LHCN-M2 (cell line): ENCODE results near the gene EBP. TPM values are rescaled to one million over a fixed set of nuclear protein-coding genes. Genes with fewer than 3 reads are reported as not detected.
A peak's percentile ranks its signal among the peaks of the same experiment; 100 is the strongest.

Experiments
- DNase-seq: peaks from one replicate; pipeline ENCODE4 v3.0.0-alpha.2; 2012; ENCODE audit warnings: low read depth
- polyA plus RNA-seq: library from polyadenylated mRNA; unstranded; fragments of >200 nt; gene quantifications from one replicate; pipeline ENCODE4 v1.2.1, GENCODE V29; 2012; ENCODE audit warnings: missing spikeins
- total RNA-seq: library from RNA; depleted of rRNA; stranded (reverse); fragments of >200 nt; gene quantifications from 2 replicates; pipeline ENCODE4 v1.2.3, GENCODE V29; 2014; rRNA removed

The EBP gene
- total RNA-seq: 37.7 and 41.8 TPM in 2 replicates
- polyA plus RNA-seq: 108 TPM

- DNase-seq: peak; percentile 82
These were observed at the start of gene EBP for GRCh38 chrX:48521353-48522243. Gene EBP (plus strand): TSS chrX:48521808. CDS start chrX:48523772, 1,964 bp downstream.

GRCh38 chrX:48472225-48472624, 49.4 kb upstream of the EBP start:
- DNase-seq: no peak

- DNase-seq: no peak
These were observed 48.5 kb upstream of the EBP start for GRCh38 chrX:48472851-48473703.

DNA sequence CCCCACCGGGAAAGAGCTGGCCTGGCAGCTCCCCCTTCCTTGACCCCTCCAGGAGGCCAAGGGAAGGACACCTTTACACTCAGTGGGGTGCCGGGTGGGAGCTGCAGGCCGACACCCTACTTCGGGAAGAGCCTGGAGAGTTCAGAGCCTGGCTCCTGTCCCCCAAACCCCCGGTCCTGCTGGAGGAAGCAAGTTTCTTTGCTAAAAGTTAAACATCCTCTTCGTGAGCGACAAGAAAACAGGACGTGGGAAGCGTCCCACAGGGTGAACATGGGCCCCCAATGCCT, 48.0 kb upstream of the EBP start:
- DNase-seq: no peak

DNA sequence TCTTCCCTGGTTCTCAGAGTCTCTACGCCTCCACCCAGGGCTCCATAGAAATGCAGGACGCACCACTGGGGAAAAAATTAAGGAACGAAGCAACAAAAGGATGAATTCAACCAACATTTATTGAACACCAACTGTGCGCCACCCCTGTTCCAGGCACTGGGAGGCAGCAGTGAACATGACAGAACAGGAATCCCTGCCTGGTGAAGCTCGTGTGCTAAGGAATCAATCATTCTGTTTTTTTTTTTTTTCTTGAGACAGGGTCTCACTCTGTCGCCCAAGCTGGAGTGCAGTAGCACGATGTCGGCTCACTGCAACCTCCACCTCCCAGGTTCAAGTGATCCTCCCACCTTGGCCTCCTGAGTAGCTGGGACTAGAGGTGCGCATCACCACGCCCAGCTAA, 47.5 kb upstream of the EBP start:
- peak; percentile 19 for DNase-seq

- DNase-seq: no peak
These were observed 47.0 kb upstream of the EBP start for GRCh38 chrX:48474581-48474980.

DNA sequence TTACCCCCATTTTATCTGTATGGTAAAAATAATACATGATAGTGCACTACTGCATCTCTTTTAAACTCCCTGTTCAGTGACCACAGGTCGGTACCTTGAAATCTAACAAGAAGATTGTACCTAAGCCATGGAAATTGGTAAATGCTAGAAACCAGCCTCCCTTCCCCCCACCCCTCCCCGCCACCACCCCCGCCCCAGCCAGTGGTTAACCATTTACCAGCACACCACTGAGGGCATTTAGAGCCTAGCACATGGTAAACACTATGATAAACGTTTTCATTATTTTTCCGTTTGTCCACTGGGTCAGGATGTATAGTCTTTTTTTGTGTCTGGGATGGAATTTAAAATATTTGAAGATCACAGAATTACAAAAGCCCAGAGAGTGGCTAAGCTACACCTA, 46.3 kb upstream of the EBP start:
- no peak for DNase-seq

- DNase-seq: peak; percentile 92
These were observed 45.6 kb upstream of the EBP start, which contains the start of gene FTSJ1 for GRCh38 chrX:48475774-48476577. Gene FTSJ1 (plus strand): TSS chrX:48476199. CDS start chrX:48478048, 1,849 bp downstream.

DNA sequence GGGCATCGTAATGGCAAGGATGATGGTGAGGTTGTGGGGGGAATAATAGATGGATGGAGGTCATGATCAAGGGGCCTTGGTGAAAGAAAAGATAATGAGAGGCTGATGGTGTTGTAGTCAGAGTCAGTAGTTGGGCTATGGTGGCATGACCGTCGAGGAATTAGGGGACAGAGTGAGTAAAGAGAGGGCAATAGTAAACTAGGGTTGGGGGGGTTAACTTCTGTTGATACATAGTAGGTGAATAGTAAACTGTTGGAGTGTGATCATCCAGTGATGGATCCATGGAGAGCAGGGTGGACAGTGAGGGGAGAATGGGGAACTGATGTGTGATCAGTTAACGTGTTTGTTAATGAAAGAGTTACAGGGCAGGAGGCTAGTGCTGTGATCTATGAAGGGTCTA, 44.7 kb upstream of the EBP start:
- no peak for DNase-seq

DNA sequence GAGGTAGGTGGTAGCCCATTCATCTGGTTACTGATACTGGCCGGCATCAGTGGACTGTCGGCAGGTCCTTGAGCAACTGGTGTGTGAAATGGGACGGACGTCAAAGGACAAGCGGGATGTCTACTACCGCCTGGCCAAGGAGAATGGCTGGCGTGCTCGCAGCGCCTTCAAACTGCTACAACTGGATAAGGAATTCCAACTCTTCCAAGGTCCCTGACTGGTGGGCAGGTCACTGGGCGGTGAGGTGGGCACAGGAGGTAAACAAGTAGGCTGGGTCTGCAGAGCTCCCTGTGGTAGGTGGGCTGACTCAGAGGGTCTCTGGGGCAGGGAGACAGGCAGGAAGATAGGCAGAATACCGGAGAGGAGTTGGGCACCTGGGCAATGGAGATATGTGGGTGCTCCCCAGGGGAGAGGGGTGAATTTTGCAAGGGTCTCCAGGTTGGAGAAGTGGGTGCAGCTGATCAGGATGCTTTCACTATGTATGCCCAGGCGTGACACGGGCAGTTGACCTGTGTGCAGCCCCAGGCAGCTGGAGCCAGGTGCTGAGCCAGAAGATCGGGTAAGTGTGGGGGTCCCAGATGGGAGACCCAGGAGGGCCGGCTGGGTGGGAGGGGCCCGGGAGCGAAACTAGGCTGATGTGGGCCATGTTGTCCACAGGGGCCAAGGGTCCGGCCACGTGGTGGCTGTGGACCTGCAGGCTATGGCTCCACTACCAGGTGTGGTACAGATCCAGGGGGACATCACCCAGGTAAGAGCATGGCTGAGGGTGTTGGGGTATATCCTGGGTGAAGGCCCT, 43.5 kb upstream of the EBP start:
- DNase-seq: no peak

DNA sequence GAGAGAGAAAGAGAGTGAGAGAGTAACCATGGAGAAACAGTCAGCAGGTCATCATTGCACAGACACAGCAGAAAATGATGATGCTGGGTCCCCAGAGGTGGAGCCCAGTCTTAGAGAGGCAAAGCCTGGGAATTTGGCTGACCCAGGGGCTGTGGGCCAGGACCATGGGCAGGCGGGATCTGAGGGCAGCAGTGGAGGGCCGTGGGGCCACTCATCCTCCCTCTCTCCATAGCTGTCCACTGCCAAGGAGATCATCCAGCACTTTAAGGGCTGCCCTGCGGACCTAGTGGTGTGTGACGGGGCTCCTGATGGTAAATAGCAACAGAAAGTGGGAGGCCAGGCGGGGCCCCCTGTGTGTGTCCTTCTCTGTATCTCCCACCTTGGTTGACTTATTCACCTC, 42.8 kb upstream of the EBP start:
- no peak for DNase-seq

DNA sequence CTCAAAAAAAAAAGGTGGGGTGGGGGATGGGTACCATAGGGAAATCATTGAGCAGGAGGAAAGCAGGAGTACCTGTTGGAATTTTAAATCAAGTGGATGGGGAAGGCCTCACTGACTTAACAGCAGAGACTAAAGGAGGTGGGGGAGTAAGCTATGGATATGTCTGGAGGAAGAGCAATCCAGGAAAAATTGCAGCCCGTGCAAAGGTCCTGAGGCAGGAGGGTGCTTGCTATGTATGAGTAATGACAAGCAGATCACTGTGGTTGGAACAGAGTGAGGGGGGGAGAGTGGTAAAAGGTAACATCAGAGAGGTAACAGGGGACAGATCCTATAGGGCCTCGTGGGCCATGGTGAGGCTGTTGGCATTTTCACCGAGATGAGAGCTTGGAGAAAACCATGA, 41.5 kb upstream of the EBP start:
- no peak for DNase-seq

DNA sequence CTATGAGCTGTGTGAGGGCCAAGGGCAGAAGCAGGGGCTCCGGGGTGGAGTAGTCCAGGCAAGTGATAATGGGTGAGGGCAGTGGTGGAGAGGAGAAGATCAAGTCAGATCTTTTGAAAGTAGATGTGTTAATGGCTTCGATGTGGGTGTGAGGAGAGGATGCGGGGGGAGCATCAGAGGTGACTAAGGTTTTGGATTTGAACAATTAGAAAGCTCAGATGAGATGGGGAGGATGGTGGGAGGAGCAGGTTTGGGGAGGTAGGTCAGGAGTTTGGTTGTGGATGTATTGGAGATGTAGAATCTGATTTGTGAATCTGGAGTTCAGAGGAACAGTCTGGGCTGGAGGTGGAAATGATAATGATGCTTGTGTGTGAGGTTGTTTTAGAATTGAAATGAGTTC, 41.0 kb upstream of the EBP start:
- no peak for DNase-seq

DNA sequence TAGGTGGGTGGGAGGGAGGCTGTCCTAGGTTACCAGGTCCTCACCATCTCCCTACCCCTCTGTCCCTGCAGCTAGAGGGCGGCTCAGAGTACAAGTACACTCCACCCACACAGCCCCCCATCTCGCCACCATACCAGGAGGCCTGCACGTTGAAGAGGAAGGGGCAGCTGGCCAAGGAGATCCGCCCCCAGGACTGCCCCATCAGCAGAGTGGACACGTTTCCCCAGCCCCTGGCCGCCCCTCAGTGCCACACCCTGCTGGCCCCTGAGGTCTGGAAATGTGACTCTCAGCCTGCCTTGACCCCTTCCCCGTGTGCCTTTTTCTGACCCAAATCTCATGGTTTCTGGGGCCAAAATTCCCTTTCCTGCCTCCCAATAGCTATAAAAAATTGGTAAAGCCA, 39.1 kb upstream of the EBP start:
- no peak for DNase-seq

DNA sequence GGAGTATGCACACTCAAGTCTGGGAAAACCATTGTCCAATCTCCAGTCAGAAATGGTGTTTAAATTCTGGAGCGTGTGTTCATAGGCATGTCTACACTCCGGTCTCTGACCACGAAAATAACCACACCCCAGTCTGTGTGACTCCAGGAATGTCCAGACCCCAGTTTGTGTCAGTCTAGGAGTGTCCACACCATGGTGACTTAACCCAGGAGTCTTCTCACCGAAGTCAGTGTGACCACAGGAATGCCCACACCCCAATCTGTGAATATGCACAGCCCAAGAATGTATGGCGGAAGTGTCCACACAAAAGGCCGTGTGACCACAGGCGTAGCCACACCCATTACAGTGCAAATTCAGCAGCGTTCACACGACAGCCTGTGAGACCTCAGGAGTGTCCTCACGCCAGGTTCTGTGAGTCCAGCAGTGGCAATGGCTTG, 34.2 kb upstream of the EBP start:
- DNase-seq: peak; percentile 99

GRCh38 chrX:48488034-48488433, 33.6 kb upstream of the EBP start:
- DNase-seq: no peak

DNA sequence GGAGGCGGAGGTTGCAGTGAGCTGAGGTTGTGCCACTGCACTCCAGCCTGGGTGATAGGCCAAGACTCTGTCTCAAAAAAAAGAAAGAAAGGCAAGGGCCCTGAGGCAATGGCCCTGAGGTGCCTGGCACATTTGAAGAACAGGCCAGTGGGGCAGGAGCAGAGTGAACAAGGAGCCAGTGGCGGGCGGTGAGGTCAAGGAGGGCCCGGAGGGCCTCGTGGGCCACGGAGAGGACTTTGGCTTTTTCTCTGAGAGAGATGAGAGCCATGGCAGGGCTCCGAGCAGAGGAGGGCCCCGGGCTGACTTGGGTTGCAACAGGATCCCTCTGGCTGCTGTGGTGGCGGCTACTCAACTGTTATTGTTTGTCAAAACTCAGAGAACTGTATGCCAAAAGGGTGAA, 32.3 kb upstream of the EBP start:
- no peak for DNase-seq

DNA sequence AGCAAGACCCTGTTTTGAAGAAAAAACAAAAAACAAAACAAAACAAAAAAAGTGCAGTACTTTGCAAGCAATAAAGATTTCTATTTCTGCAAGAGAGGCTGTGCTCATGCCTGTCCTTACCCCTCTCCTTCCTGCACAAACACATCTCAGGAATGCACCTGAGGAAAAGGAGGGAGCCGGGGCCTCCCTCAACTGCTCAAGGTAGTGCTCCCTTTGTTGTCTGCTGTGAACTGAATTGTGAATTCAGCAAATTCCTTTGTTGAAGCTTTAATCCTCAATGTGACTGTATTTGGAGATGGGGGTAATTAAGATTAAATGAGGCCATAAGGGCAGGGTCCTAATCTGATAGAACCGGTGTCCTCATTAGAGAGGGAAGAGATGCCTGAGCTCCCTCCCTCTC, 31.7 kb upstream of the EBP start:
- no peak for DNase-seq

DNA sequence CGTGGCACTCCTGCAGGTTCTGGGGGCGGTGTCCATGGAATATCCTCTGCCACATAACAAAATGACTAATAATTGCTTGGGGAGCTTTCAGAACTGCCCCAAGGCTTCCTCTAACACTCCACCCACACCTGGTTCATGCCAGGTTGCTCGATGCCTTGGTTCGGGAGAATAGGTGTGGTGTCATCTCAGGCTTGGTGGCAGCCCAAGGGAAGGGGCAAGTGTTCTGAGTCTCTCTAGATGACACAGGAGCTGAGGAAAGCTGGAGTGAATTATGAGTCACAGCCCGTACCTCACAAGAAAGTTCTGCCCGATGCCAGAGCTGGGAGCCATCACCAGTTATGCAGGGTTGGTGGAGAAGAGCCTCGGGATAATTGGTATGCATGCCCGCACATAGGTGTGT, 30.9 kb upstream of the EBP start:
- DNase-seq: no peak

- DNase-seq: peak; percentile 30
These were observed 29.8 kb upstream of the EBP start for GRCh38 chrX:48491809-48492208.

DNA sequence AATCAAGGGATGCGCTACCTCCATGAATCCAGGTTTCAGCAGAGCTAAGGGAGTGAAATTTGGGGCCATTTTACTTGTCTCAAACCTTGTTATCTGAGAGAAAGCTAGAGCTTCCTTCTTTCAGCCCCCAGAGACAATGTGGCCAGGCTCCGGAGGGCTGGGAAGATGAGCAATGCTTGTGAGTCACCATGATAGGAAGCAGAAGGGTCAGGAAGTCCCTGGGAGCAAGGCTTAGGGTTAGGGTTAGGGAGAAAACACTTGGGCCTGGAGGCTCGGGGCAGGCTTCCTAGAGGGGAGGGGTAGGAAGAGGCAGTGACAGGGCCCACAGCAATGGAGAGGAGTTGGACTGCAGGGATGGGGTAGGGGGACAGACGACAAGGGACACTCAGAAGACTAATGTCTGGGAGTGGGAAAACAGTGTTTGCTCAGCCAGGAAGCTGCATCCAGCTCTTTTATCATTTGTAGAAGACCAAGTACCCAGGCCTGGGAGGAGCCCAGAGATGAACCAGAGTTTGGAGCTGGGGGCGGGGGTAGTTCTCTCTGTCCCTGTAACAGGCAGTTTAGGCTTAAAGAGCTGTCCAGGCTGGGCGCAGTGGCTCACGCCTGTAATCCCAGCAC, 29.2 kb upstream of the EBP start:
- DNase-seq: peak; percentile 88
